ENCODE data around the gene SAXO2.
"Not testable (repeated sequence)": the region's sequence is repeated elsewhere in the genome, so short reads cannot be mapped to it uniquely, and the experiment has no call there.

The SAXO2 gene, protein sequence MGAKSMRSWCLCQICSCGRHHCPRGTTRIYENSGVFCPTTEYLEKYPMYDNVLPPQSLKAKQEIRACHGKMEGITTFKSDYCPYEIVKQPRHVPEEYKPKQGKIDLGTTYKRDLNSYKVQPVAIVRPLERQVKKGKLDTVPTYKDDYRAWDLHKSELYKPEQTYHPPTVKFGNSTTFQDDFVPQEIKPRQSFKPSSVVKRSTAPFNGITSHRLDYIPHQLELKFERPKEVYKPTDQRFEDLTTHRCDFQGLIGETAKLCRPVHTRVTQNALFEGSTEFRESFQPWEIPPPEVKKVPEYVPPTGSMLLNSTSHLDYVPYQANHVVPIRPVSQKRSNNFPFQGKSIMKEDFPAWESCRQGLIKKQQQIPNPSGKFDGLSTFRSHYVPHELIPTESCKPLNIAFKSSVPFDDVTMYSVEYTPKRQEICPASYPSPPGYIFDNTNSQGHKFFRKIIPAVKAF

DNA sequence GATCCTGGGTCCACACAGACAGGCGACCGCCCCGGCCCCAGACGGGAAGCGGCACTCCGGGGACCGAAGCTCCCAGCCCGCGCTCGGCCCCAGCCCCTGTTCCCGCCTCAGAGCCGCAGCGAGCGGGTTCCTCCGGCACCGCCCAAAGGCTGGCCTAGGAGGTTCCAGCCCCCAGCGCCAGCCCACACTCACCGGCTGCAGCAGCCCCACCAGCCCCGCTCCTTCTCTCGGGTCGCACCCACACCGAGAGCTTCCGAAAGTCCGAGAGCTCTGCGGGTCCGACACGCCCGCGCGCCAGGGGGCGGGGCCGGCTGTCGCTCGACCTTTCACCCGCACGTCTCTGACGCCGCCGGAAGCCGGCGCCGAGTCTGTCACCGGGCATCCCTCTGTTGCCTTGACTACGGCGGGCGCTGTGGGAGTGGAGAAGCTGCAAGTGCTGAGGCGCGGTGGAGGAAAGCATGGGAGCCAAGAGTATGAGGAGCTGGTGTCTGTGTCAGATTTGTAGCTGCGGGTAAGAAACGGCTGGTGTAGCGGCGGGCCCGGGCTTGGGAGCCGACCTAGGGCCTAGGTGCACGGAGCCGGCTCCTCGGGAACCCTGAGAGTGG lies at the start of gene SAXO2, which contains the start of gene EFL1:
Gene SAXO2, plus strand, starts transcription at position 397 of the 605 bp plus-strand sequence. Its CDS starts 62 bp downstream, at position 459.
Gene EFL1, minus strand, starts transcription at position 313 of the 605 bp plus-strand sequence. CDS start 956 bp downstream, outside the sequence.
- DNase-seq, result peak; percentile 11

DNA sequence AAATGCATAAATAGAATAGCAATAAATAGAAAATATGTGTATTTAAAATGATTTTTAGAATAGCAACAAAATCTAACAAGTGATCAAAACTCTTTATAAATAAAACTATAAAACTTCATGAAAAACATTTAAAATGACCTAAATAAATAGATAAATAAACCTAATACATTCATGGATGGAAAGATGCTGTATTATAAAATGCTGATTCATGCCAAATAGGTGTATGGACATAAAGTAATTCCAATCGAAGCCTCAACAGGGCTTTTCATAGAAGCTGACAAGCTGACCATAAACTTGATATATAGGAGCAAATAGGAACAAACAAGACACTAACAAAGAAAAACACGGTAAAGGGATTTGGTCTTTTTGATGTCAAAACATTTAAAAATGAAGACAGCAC lies 46.5 kb upstream of the SAXO2 start:
- DNase-seq, result not testable (repeated sequence)

DNA sequence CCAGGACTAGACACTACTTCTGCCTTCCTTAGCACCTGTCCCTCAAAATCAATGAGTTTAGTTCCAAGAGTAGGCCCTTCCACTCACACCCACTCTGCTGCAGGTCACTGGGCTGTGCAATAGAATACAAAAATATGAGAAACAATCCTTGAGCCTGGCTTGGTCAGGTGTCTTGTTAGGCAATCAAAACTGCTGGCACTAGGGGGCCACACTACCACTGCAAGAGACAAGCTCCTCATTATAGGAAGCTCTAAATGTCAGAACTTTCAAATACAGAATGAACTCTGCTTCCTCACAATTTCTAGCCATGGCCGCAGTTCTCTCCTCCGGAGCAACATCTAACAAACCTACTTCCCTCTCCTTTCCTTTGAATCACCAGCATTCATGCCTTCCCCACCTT lies 41.1 kb upstream of the SAXO2 start:
- DNase-seq, result not testable (repeated sequence)

DNA sequence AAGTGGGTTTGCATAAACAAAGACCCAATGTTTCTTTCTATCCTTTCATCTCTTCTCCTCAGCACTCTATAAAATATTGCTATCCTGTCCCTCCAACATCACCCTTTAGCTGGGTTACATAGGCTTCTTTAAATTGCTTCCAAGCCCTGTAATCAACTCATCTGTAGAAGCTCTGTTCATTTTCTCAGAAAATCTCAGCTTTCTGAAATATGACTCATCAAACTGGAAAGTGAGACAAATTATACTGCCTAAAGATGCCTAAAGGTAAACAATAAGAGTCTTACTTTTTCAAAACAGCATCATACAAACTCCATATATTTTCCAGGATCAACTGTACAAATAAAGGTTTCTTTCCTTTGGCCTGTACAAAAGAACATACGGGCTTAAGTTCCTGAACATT lies 33.9 kb upstream of the SAXO2 start:
- DNase-seq, result no peak

DNA sequence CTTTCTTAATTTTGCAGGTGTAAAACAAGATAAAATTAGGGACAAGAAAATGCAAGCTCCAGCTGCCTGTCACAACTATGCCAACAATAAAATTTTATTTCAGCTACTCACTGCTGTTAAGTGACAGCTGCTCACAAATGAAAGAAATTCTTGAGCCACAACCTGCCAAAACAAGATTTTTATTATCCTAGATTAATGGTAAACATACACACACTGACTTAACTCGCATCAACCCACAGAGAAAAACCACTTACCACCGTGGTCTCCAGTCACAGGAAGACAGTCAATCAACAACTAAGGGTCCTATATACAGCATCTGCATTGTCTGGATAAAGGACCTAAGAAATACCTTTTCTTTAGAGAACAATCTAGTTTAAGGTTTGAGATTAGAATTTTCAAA lies 31.4 kb upstream of the SAXO2 start:
- no peak for DNase-seq

DNA sequence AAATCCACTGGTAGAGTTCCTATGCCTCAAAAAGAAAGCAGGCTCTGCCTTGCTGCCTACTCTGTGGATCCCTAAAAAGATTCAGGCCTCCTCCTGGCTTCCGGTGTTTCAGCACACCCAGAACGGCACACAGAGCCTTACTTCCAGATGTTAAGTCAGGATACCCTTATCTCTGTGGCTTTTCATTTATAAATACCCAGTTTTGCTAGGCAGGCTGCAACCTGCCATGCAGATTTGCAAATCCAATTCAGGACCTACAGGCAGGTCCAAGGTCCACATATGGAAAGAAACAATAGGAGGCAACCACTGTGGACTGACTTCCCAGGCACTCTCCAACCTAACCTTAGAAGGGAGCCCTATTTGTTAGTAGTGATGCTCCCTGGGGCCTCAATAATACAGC lies 30.8 kb upstream of the SAXO2 start:
- no peak for DNase-seq

DNA sequence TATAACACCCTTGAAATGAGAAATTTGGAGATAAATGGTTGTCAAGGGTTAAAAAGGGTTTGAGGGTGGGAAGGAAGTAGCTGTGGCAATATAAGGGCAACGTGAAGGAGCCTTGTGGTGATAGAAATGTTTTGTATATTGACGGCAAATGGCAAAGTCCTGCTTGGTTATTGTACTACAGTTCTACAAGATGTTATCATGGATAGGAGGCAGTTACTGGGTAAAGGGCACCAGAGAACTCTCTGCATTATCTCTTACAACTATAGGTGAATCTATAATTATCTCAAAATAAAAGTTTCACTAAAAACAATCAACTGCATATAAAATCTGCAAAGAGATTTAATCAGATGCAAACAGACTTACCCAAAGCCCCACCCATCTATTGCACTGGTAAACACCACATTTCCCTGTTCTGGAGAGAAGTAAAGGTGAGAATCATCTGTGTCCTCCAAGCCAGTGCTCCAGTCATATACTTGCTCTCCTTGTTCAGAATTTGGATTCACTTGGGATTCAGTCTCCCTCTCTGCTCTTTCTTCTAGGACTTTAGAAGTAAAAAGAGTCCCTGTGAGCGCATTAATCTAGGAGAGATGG lies 24.6 kb upstream of the SAXO2 start:
- DNase-seq, result not testable (repeated sequence)

DNA sequence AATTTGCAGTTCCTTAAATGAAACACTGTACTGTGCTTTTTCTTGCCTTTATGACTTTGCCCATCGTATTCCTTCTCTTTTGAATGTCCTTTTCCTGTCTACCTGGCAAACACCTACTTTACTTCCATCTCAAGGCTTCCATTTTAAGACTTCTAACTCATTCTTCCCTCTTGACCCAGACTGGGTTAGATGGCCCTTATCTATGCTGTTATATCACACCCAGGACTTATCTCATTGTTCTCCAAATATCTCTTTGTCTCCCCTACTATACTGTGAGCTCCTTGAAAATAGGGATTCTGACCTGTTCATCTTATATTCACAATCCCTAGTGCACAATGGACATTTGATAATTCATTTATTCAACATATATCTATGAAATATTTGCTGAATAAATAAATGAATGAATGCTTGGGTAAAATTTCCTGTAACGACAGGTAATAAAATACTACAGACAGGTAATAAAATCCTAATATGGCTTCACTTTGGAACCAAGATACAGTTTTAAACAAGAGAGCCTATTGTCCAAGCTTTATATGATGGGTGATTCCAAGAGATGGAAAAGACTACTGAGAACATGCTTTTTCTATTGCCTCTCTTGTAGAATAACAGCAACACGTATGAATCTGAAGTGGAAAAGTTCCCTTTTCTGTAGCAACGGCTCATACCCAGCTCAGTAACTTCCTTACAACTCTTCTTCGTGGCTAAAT lies 22.8 kb upstream of the SAXO2 start:
- no peak for DNase-seq

DNA sequence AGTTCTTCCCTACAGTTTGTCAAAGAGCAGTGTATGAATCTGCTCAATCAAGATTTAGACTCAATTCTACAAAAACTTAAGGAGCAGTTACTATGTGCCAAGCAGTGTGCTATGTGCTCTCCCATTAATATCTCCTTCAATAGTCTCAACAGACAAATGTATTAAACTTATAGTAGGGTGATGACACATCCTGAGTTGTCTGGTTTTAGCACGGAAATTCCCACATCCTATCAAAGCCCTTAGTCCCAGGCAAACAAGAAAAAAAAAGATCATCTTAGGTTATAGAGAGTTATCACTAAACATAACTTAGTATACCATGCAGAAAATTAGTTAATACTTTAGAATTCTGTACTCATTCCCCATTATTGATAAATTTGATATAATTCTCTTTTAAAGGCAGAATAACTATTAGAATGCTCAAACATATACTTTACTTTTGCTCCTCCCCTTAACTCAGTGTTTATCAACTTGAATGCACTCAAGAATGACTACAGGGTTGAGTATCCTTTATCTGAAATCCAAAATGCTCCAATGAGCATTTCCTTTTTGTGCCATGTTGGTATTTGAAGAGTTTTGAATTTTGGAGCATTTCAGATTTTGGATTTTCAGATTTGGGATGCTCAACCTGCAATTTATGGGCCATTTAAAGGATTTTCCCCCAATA lies 20.6 kb upstream of the SAXO2 start:
- not testable (repeated sequence) for DNase-seq

DNA sequence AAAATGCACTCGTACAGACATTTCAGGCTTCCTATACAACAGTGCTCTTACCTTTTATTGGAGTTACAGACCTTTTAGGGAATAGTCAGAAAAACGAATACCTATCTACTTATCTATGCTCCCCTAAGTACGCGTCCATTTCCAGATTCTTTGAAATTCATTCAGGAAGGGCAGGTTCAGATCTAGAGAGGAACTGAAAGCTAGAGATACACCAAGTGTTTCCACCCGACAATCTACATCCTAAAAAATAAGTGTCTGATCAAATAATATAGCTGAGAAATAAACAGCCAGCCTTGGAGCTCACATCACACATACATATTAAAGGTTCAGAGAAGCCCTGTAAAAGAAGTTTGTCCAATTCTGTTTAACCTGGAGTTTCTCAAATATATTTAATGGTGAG lies 19.0 kb upstream of the SAXO2 start:
- DNase-seq, result not testable (repeated sequence)

DNA sequence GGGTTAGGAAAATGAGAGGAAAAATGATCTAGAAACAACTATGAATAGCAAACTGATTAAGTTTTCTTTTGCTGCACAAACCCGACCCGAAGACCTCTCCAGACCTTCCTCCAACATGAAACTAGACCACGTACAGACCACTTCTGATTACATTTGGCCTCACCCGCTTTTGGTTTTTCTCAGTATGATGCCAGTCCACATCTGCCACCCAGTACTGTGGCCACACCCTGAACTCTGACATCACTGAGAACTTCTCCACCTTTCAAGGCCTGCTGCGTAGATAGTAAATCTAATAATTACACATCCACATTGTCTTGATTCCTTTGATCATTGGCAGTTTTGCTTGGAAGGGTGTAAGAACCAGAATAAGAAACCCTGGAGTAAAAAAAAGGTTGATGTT lies 16.7 kb upstream of the SAXO2 start:
- not testable (repeated sequence) for DNase-seq

DNA sequence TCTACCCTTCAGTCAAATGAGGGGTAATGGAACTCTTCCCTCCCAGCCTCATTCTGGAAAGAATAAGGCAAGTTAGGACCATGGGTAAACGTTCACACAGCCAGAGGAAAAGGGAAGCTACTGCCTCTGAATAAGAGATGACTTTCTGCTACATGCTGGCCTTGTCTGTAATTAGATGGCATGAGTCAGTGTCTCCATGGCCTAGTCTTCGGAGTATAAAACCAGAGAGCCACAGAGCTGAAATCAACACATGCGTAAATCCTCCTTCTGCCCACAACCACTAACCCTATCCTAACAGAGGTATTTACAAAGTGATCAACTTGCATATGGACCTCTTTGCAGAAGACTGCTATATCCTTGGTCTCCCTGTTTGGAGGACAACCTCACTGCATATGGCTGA lies 14.4 kb upstream of the SAXO2 start:
- DNase-seq, result not testable (repeated sequence)

DNA sequence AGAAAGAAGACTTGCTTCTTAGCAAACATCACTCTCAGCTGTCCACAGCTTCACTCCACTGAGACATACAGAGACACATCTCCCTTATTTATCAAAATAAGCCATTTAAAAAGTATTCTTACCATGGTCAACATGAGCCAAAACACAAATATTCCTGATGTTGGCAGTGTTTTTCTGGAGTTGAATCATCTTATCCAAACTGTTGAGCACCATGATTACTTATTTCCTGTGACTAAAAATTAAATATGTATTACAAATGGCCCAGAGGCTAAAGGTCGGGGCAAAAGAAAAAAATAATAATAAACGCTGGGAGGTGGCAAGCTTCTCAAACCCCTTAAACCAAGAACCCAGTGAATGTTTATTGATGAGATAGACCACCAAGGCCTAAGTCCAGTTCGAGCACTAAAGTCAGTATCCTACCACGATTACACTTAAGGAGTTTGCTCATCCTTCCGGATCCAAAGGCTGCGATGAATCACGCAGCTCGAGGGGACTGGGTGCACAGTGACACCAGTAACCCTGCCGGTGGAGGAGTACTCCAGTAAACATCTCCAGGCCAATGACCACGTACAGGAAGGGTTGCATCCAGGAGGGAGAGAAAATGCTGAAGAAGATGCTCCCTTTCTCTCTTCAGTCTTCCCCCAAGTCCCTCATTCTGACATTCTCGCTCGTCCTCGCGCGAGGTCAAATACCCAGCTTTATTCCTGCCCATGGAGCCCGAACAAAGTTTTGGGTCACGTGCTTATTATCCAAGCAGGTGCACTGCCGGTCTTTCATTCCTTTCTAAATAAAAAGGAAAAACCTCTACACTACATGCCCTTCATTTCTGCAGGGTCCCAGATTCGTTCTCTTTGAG lies 824 bp upstream of the SAXO2 start:
- DNase-seq, result not testable (repeated sequence)

DNA sequence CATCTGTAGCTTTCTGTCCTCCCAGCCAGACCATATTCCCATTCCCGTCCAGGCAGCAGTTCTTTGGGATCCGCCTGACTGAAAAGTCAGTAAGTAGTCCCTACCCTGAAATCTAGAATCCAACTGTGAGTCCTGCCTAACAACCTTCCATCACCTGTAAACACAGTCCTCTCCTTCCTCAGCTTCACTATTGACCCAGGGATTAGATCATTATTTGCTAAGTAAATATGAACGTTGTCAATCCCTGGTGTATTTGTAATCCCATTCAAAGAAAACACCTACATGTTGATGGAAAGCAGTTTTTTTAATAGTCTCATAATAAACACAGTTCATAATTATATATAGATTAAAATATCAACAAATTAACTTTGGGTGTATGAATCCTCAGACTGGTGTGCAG lies 732 bp downstream of the SAXO2 start:
- DNase-seq, result no peak

DNA sequence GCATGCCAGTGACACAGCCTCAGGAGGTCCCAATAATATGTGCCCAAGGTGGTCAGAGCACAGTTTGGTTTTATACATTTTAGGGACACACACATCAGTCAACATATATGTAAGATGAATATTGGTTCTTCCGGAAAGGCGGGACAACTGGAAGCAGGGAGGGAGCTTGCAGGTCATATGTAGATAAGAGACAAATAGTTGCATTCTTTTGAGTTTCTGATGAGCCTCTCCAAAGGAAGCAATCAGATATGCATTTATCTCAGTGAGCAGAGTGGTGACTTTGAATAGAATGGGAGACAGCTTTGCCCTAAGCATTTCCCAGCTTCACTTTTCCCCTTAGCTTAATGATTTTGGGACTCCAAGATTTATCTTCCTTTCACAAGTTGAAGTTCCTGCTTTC lies 4.5 kb downstream of the SAXO2 start:
- not testable (repeated sequence) for DNase-seq

DNA sequence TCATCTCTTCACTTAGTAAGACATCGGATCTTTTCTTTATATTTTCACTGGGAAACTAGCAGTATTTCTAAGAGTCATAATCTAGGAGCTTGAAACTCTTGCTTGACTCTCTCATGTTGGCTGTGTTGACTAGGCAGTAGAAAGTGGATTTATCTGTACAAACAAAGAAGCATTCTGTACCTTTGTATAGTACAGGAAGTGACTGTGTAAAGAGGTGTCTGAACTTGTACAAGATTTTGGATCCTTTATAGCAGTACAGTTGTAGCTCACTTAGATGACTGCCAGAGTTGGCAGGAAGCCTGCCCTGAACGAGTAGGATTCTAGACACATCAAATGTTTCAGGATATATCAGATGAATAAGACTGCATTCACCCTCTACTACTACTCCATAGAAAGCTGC lies 5.8 kb downstream of the SAXO2 start:
- DNase-seq, result not testable (repeated sequence)

DNA sequence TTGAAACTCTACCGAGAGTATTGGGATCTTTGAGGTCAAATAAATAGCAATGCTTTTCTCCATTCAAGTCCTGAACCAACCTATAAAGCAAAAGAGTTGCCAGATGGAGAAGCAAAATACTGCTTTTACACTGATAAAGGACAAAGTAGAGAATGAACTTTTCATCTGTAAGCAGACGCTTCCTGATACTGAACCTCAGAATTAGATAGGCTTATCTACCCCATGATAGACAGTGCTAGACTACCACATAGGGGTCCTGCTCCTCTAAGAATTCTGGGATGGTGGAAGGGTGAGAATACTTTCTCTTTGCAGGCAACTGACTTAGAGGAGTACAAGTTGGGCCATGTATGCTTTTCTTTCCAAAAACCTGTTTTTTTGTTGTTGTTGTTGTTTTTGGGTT lies 9.5 kb downstream of the SAXO2 start:
- no peak for DNase-seq

DNA sequence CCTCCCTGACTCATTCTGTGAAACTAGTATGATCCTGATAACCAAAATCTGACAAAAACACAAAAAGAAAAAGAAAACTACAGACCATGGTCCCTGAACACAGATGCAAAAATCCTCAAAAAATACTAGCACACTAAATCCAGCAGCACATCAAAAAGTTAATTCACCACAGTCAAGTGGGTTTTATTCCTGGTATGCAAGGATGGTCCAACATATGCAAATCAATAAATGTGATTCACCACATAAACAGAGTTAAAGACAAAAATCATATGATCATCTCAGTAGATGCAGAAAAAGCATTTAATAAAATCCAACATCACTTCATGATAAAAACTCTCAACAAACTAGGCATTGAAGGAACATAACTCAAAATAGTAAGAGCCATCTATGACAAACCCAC lies 12.8 kb downstream of the SAXO2 start:
- DNase-seq, result no peak

DNA sequence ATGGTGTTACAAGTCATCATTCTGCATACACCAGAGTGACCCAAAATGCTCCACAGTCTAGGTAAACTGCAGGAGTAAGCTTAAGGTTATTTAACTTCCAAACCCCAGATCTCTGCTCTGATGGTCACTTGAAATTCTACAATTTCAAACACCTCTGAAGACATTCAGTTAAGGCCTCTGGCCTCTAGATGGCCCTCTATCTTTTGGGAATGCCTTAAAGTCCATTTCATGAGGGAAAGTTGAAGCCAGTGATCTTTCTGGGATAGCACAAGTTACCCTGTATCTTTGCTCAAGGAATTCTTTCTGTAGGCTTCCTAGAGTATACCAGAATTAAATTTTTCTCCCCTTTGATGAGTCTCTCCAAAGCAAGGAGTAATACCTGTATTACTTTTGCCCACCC lies 18.7 kb downstream of the SAXO2 start:
- DNase-seq, result not testable (repeated sequence)

DNA sequence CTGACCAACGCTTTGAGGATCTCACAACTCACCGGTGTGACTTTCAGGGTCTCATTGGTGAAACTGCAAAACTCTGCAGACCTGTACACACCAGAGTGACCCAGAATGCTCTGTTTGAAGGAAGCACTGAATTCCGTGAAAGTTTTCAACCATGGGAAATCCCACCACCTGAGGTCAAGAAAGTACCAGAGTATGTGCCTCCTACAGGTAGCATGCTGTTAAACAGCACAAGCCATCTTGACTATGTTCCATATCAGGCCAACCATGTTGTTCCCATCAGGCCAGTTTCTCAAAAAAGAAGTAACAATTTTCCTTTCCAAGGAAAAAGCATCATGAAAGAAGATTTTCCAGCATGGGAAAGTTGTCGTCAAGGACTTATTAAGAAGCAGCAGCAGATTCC lies 19.8 kb downstream of the SAXO2 start:
- DNase-seq, result not testable (repeated sequence)

DNA sequence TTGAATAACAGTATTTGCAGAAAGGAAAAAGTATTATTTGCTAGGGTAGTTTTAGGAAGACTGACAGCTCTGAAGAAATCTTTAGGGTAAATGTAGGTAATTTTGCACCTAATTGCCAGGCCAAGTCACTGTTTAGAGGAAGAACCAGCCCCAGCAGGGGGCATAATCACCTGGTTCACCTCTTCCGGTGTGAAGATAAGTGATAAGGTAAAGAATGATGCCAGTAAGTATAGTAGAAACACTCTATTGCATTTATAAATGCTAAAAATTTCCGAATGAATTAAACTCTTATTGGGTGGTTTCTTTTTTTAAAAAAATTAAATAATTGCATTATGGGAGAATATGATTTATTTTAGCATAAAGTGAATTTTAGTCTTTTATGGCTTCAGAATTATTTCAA lies 21.8 kb downstream of the SAXO2 start:
- not testable (repeated sequence) for DNase-seq

DNA sequence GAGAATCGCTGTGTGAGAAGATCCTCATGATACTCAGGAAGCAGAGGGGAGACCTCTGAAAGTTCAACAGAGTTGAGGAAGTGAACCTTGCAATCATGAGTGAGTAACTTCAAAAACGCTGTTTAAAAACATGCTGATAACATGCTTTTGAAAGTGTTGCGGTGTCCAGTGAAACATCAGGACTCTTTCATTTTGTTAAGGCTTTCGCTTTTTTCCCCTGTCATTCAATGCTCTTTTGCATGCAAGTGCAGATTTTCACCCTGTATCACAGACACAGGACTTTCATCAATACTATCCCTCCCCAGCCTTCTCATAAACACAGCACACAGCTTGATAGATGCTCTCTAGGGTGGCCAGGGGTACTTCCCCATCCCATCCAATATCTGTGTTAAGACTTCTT lies 23.9 kb downstream of the SAXO2 start:
- not testable (repeated sequence) for DNase-seq
